D721Med (cell line): ENCODE results near the gene TAF11L4.
"Not testable (repeated sequence)": the region's sequence is repeated elsewhere in the genome, so short reads cannot be mapped to it uniquely, and the experiment has no call there.

Source experiments
- DNase-seq: peaks from one replicate; pipeline ENCODE4 v3.0.0; 2011; ENCODE audit warnings: low spot score; ENCODE audit not compliant: insufficient read length
- FAIRE-seq: peaks from 2 replicates; lab custom pipeline; 2011; peaks lifted over from hg19 to GRCh38; lab: Jason Lieb, UNC
- TF ChIP-seq, protein P1 (sequence below): IDR thresholded peaks from 2 replicates; pipeline ENCODE4 v1.5.1; 2012; ENCODE audit warnings: mild to moderate bottlenecking, control low read depth; ENCODE audit not compliant: insufficient read depth; ENCODE audit errors: missing control alignments

Gene TAF11L4

DNA sequence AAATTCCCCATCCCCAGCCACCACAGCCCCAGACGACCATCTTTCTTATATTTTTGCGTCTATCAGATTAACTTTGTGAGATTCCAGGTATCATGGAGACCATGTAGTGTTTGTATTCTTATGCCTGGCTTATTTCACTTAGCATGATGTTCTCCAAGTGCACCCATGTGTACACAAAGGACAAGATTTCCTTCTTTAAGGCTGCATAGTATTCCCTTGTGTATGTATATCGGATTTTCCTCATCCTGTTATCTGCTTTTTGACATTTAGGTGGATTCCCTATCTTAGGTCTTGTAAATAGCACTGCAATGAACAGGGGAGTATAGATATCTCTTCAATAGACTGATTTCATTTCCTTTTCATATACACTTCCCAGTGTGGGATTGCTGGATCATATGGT, 28.8 kb upstream of the TAF11L4 start:
- TF ChIP-seq, protein P1, sequence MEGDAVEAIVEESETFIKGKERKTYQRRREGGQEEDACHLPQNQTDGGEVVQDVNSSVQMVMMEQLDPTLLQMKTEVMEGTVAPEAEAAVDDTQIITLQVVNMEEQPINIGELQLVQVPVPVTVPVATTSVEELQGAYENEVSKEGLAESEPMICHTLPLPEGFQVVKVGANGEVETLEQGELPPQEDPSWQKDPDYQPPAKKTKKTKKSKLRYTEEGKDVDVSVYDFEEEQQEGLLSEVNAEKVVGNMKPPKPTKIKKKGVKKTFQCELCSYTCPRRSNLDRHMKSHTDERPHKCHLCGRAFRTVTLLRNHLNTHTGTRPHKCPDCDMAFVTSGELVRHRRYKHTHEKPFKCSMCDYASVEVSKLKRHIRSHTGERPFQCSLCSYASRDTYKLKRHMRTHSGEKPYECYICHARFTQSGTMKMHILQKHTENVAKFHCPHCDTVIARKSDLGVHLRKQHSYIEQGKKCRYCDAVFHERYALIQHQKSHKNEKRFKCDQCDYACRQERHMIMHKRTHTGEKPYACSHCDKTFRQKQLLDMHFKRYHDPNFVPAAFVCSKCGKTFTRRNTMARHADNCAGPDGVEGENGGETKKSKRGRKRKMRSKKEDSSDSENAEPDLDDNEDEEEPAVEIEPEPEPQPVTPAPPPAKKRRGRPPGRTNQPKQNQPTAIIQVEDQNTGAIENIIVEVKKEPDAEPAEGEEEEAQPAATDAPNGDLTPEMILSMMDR: no peak
- DNase-seq: no peak
- FAIRE-seq: no peak

DNA sequence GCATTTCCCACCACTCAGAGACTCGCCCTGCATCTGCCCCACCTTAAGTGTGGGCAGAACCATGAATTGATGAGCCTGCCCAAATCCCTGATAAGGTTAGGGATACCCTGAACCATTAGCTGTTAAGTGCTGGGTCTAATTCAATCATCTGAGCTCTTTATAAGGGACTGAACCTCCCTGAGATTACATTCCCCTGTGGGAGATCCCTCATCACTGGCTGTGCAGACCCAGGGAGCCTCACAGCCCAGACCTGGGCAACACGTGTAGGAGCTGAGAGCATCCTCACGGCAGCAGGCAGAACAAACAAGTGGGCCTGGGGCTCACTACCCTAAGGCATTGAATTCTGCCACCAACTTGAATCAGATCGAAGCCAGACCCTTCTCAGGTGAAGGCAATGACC, 24.2 kb upstream of the TAF11L4 start:
- DNase-seq (no peak), FAIRE-seq (no peak)
- TF ChIP-seq, protein P1: no peak

DNA sequence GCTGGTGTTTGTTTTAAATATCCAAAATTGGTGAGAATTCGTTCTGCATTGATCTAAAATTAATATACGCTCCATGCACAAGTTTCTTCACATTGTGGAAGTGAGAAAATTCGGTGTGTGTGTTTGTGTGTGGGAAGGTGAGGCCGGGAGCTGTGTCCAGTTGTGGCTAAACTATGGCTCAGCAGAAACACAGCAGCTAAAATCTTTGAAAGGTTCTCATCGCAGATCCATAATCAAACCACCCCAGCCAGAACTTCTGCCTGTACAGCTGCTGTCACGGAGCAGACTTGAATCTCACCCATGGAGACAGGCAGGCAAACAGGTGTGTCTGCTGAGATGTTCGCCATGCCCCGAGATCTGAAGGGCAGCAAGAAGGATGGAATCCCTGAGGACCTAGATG, 23.7 kb upstream of the TAF11L4 start, which contains the start of gene TAF11L2:
TSS of gene TAF11L2 (plus strand) at position 301 of the 400 bp plus-strand sequence.
- not testable (repeated sequence) for FAIRE-seq, DNase-seq

DNA sequence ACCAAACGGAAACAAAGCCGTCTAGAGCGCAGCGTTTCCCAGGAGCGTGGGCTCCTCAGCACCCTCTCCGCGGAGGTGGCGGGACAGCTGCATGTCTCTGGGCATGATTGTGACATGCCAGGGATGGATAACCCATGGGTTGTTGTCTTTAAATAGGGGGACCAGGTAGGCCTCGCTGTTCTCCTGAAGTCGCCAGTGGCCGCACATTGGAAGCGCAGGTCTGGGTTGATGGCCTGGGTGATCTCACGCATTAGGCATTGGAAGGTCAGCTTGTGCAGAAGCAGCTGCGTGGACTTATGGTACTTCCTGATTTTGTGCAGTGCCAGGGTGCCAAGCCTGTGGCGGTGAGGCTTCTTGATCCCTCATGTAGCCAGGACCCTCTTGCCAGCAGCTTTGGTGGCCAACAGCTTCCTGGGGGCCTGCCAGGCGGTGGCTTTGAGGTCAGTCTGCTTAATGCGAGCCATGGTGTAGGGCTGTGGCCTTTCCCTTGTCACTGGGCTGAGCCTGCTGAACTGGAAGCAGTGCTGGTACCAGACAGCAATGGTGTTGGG, 9.8 kb upstream of the TAF11L4 start:
- no peak for FAIRE-seq
- DNase-seq: no peak
- TF ChIP-seq, protein P1: no peak

DNA sequence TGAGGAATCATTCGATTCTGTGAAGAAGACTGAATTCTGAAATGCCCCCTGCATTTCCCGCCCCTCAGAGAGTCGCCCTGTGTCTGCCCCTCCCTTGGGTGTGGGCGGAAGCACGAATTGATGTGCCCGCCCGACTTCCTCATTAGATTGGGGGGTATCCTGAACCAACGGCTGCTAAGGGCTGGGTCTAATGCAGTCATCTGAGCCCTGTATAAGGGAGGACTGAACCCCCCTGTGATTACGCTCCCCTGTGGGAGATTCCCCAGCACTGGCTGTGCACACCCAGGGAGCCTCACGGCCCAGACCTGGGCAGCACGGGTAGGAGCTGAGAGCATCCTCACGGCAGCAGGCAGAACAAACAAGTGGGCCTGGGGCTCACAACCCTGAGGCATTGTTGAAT, 4.1 kb upstream of the TAF11L4 start:
- not testable (repeated sequence) for FAIRE-seq, DNase-seq

DNA sequence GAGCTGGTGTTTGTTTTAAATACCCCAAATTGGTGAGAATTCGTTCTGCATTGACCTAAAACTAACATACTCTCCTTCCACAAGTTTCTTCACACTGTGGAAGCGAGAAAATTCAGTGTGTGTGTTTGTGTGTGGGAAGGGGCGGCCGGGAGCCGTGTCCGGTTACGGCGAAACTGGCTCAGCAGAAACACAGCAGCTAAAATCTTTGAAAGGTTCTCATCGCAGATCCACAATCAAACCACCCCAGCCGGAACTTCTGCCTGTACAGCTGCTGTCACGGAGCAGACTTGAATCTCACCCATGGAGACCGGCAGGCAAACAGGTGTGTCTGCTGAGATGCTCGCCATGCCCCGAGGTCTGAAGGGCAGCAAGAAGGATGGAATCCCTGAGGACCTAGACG, 3.5 kb upstream of the TAF11L4 start, which contains the start of gene TAF11L3:
TSS of gene TAF11L3 (plus strand) at position 301 of the 400 bp plus-strand sequence.
- FAIRE-seq, DNase-seq: not testable (repeated sequence)

DNA sequence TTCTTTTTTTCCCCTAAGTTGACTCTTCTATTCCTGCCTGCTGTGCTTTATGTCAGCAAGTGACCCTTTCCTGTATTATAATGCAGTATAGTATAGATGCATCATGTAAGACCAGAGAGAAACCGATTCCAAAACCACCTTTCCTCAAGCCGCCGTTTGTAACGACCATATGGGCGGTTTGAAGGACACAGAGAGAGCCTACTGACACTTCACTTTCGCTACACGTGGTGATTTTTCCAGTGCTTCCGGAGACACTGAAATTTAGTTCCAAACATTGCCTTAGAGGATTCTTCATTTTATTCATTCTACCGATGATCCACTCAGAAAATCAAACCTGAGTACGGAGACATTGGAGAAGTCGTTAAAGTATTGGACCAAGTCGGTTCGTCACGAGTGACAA, 2.1 kb upstream of the TAF11L4 start:
- not testable (repeated sequence) for DNase-seq, FAIRE-seq

DNA sequence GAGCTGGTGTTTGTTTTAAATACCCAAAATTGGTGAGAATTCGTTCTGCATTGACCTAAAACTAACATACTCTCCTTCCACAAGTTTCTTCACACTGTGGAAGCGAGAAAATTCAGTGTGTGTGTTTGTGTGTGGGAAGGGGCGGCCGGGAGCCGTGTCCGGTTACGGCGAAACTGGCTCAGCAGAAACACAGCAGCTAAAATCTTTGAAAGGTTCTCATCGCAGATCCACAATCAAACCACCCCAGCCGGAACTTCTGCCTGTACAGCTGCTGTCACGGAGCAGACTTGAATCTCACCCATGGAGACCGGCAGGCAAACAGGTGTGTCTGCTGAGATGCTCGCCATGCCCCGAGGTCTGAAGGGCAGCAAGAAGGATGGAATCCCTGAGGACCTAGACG, 3.3 kb downstream of the TAF11L4 start, which contains the start of gene TAF11L5:
TSS of gene TAF11L5 (plus strand) at position 301 of the 400 bp plus-strand sequence.
- FAIRE-seq, DNase-seq: not testable (repeated sequence)

DNA sequence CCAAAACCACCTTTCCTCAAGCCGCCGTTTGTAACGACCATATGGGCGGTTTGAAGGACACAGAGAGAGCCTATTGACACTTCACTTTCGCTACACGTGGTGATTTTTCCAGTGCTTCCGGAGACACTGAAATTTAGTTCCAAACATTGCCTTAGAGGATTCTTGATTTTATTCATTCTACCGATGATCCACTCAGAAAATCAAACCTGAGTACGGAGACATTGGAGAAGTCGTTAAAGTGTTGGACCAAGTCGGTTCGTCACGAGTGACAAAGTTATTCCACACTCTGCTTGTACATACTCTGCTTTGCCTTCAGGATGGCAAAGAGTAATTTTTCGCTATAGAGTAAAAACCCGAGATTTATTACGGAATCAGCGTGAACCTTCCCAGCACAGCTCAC, 4.9 kb downstream of the TAF11L4 start:
- DNase-seq, FAIRE-seq: not testable (repeated sequence)

DNA sequence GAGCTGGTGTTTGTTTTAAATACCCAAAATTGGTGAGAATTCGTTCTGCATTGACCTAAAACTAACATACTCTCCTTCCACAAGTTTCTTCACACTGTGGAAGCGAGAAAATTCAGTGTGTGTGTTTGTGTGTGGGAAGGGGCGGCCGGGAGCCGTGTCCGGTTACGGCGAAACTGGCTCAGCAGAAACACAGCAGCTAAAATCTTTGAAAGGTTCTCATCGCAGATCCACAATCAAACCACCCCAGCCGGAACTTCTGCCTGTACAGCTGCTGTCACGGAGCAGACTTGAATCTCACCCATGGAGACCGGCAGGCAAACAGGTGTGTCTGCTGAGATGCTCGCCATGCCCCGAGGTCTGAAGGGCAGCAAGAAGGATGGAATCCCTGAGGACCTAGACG, 6.8 kb downstream of the TAF11L4 start, which contains the start of gene TAF11L6:
TSS of gene TAF11L6 (plus strand) at position 301 of the 400 bp plus-strand sequence.
- not testable (repeated sequence) for FAIRE-seq, DNase-seq
